Panc1 (cell line): ENCODE measurements around the gene RNF227.

ENCODE experiments used
- POLR2AphosphoS5 ChIP-seq: IDR thresholded peaks from 2 replicates; pipeline ENCODE4 v1.6.1; 2012; ENCODE audit warnings: mild to moderate bottlenecking, low read depth, low read length, moderate library complexity
- TF ChIP-seq, protein P1 (sequence below), 2 experiments: IDR thresholded peaks; 2 replicates each; pipeline ENCODE4 v1.6.1; 2011 to 2012; ENCODE audit warnings: low read depth in 2 of 2, control low read depth in 1 of 2, low read length in 1 of 2, mild to moderate bottlenecking in 1 of 2, moderate library complexity in 1 of 2; ENCODE audit not compliant: insufficient read depth in 1 of 2

DNA sequence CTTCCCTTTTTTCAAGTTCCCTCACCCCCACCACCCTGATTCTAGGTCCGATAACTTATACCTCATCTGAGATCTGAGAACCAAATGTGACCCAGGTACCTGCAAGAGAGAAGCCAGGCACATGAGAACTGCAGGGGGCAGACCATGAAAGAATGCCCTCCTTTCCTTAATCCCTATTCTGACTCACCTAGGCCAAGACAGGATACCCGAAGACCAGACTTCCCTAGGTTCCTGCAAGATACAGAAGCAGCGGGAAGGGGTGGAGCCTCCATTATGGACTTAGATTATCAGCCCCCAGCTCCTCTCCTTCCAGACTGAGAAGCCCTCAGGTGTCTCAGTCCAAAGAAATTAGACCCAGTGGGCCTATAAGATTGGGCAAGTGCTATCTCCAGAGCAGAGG lies 11.5 kb upstream of the RNF227 start:
- no peak for TF ChIP-seq POLR2AphosphoS5
- TF ChIP-seq, protein P1, sequence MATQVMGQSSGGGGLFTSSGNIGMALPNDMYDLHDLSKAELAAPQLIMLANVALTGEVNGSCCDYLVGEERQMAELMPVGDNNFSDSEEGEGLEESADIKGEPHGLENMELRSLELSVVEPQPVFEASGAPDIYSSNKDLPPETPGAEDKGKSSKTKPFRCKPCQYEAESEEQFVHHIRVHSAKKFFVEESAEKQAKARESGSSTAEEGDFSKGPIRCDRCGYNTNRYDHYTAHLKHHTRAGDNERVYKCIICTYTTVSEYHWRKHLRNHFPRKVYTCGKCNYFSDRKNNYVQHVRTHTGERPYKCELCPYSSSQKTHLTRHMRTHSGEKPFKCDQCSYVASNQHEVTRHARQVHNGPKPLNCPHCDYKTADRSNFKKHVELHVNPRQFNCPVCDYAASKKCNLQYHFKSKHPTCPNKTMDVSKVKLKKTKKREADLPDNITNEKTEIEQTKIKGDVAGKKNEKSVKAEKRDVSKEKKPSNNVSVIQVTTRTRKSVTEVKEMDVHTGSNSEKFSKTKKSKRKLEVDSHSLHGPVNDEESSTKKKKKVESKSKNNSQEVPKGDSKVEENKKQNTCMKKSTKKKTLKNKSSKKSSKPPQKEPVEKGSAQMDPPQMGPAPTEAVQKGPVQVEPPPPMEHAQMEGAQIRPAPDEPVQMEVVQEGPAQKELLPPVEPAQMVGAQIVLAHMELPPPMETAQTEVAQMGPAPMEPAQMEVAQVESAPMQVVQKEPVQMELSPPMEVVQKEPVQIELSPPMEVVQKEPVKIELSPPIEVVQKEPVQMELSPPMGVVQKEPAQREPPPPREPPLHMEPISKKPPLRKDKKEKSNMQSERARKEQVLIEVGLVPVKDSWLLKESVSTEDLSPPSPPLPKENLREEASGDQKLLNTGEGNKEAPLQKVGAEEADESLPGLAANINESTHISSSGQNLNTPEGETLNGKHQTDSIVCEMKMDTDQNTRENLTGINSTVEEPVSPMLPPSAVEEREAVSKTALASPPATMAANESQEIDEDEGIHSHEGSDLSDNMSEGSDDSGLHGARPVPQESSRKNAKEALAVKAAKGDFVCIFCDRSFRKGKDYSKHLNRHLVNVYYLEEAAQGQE (IDR thresholded peaks at IDR 0.05; ENCODE audit: insufficient read depth in 1 of 2, low read depth in 2 of 2, low read length in 1 of 2) = no peak
